CD8-positive, alpha-beta memory T cell (primary cell): ENCODE results near the gene MAGEB6. TPM values are rescaled to one million over a fixed set of nuclear protein-coding genes. Genes with fewer than 3 reads are reported as not detected.
"Not testable (repeated sequence)": the region's sequence is repeated elsewhere in the genome, so short reads cannot be mapped to it uniquely, and the experiment has no call there.

ENCODE experiments used
- CTCF ChIA-PET: fragments of 350-600 bp; sonication (Branson Sonifier 250); formaldehyde crosslinking; loops from one replicate; lab custom pipeline; 2021; ENCODE audit warnings: antibody characterized with exemption; lab: Charles Lee
- POLR2A ChIA-PET: fragments of 350-600 bp; sonication (Branson Sonifier 250); formaldehyde crosslinking; loops from one replicate; lab custom pipeline; 2021; ENCODE audit warnings: antibody characterized with exemption; lab: Charles Lee
- DNase-seq, 5 donors: peaks; one replicate each; pipeline versions ENCODE4 v3.0.0 to v3.0.0-alpha.2; 2020 to 2022; ENCODE audit warnings: mixed read lengths in 1 of 5
- H3K27ac ChIP-seq: one replicate; pipeline ENCODE4 v1.7.0; 2013; ENCODE audit warnings: low read depth, mild to moderate bottlenecking, low read length, moderate library complexity
- H3K27me3 ChIP-seq: 2 replicates; pipeline ENCODE4 v1.7.0; 2013; ENCODE audit warnings: low read length, mild to moderate bottlenecking; ENCODE audit not compliant: insufficient read depth, poor library complexity, severe bottlenecking
- H3K36me3 ChIP-seq: 2 replicates; pipeline ENCODE4 v1.7.0; 2013; ENCODE audit warnings: mild to moderate bottlenecking, low read length, moderate library complexity; ENCODE audit not compliant: insufficient read depth
- H3K4me1 ChIP-seq: 2 replicates; pipeline ENCODE4 v1.7.0; 2013; ENCODE audit warnings: mild to moderate bottlenecking, low read length, moderate library complexity; ENCODE audit not compliant: insufficient read depth
- H3K4me3 ChIP-seq: 2 replicates; pipeline ENCODE4 v1.7.0; 2013; ENCODE audit warnings: mild to moderate bottlenecking, low read length
- H3K9me3 ChIP-seq: 2 replicates; pipeline ENCODE4 v1.7.0; 2013; ENCODE audit warnings: mild to moderate bottlenecking, low read length
- H3K27ac Mint-ChIP-seq, 8 donors: one replicate each; pipeline ENCODE4 v1.8.0; 2020 to 2021; ENCODE audit warnings: mixed read lengths in 8 of 8, mild to moderate bottlenecking in 6 of 8, inconsistent platforms in 3 of 8, moderate library complexity in 3 of 8
- H3K27me3 Mint-ChIP-seq, 2 donors: one replicate each; pipeline ENCODE4 v1.8.0; 2020 to 2021; ENCODE audit warnings: mixed read lengths in 2 of 2, mild to moderate bottlenecking in 1 of 2, moderate library complexity in 1 of 2
- H3K36me3 Mint-ChIP-seq, 3 donors: one replicate each; pipeline ENCODE4 v1.8.0; 2020 to 2021; ENCODE audit warnings: mixed read lengths in 3 of 3, inconsistent platforms in 1 of 3, mild to moderate bottlenecking in 1 of 3
- H3K4me1 Mint-ChIP-seq, 3 donors: one replicate each; pipeline ENCODE4 v1.8.0; 2020 to 2021; ENCODE audit warnings: mixed read lengths in 3 of 3, inconsistent platforms in 1 of 3, mild to moderate bottlenecking in 1 of 3
- H3K4me3 Mint-ChIP-seq, 7 donors: one replicate each; pipeline ENCODE4 v1.8.0; 2020 to 2021; ENCODE audit warnings: mixed read lengths in 7 of 7, mild to moderate bottlenecking in 6 of 7, moderate library complexity in 4 of 7, inconsistent platforms in 2 of 7
- H3K9me3 Mint-ChIP-seq, 5 donors: one replicate each; pipeline ENCODE4 v1.8.0; 2020 to 2022; ENCODE audit warnings: mixed read lengths in 5 of 5, mild to moderate bottlenecking in 3 of 5, moderate library complexity in 2 of 5, inconsistent platforms in 1 of 5
- polyA plus RNA-seq: library from polyadenylated mRNA; unstranded; fragments of 300-500 nt; fragmentation: Illumina TruSeq; gene quantifications from one replicate; pipeline ENCODE4 v1.2.3, GENCODE V29; 2021
- total RNA-seq, 2 experiments: library from RNA; stranded (reverse); gene quantifications; one replicate each; pipeline ENCODE4 v1.2.3, GENCODE V29; 2021

Gene MAGEB6, protein sequence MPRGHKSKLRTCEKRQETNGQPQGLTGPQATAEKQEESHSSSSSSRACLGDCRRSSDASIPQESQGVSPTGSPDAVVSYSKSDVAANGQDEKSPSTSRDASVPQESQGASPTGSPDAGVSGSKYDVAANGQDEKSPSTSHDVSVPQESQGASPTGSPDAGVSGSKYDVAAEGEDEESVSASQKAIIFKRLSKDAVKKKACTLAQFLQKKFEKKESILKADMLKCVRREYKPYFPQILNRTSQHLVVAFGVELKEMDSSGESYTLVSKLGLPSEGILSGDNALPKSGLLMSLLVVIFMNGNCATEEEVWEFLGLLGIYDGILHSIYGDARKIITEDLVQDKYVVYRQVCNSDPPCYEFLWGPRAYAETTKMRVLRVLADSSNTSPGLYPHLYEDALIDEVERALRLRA
- total RNA-seq (not detected), polyA plus RNA-seq (not detected)

DNA sequence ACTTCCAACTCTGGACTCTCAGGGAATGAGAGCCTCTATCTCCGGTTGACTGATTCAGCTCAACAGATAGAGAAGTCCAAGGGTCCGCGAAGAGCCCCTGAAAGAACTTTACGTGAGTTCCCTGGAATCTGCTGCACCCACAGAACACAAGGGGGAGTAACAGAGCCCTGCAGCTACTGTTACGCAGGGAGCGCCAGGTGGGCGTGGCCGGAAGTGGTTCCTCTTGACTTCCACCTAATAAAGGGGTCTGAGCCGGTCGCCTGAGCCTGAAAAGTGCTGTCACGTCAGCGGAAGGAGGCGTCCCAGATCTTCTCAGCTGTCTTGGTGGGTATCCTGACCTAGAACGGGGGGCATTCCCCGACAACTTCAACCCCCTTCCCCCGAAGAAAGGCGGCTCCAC, at the start of gene MAGEB6:
Gene MAGEB6 (plus strand): TSS at position 237 of the 400 bp plus-strand sequence. CDS start 1,407 bp downstream, outside the sequence.
- Histone ChIP-seq H3K4me1 (no peaks in the 10 kb centered on the region), H3K4me3 (no peak within 1 kb of the TSS), H3K36me3 (no peaks in the 10 kb centered on the region), H3K27me3 (no peaks in the 10 kb centered on the region), H3K9me3 (no peaks in the 10 kb centered on the region), H3K27ac (no peak within 1 kb of the TSS)
- H3K36me3 Mint-ChIP-seq: no peaks in the 10 kb centered on the region
- ChIA-PET CTCF (no interaction called here), POLR2A (no interaction called here)
- no peak for DNase-seq
- H3K27me3 Mint-ChIP-seq: no peaks in the 10 kb centered on the region
- H3K27ac Mint-ChIP-seq: no peak within 1 kb of the TSS
- no peak within 1 kb of the TSS for H3K4me3 Mint-ChIP-seq
- H3K9me3 Mint-ChIP-seq: peaks cover 0 to 7% (median 3%) of the 10 kb centered on the region in 5 donors
- no peaks in the 10 kb centered on the region for H3K4me1 Mint-ChIP-seq

DNA sequence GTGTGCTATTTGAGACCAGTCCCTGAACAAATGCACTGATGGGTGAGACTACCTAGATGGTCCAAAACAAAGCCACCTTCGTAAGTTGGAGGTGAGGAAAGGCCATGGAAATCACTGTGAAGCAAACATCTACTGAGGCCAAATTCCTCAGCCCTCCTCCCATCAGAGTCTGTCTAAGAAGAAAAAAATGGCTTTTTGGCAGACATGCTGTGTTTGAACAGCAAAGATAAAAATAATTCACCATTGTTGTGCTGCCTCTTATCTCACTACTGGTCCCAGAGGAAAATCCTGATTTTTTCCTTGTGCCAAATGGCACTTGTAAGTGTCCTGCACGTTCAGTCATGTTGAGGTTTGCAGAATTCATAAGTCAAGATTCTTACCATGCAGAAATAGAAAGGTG, 46.2 kb upstream of the MAGEB6 start:
- Histone ChIP-seq H3K9me3 (no peaks in the 10 kb centered on the region), H3K4me3 (no peak overlapping the region), H3K4me1 (no peaks in the 10 kb centered on the region), H3K27ac (no peak overlapping the region), H3K27me3 (no peaks in the 10 kb centered on the region), H3K36me3 (no peaks in the 10 kb centered on the region)
- ChIA-PET CTCF (no interaction called here), POLR2A (no interaction called here)
- Mint-ChIP-seq H3K27me3 (no peaks in the 10 kb centered on the region), H3K4me1 (no peaks in the 10 kb centered on the region), H3K9me3 (peaks cover 0 to 6% (median 4%) of the 10 kb centered on the region in 5 donors), H3K4me3 (no peak overlapping the region), H3K36me3 (no peaks in the 10 kb centered on the region), H3K27ac (no peak overlapping the region)
- no peak for DNase-seq

DNA sequence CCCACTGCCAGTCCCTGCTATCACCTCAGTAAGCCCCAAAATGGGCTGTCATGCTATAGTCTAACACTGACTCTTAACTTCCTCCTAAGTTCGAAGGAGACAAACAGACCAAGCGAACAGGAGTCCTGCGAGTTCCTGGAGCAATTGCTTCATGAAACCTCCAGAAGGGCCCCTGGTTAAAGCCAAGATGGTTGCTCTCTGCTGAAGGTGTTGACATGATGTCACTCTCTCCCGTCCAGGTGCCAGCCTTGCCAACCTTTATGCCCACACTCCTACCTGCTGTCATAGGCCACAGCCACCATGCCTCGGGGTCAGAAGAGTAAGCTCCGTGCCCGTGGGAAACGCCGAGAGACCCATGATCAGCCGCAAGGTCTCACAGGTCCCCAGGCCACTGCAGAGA, 31.9 kb upstream of the MAGEB6 start, which contains the start of gene MAGEB6B:
Gene MAGEB6B (plus strand): TSS at position 301 of the 400 bp plus-strand sequence. CDS start 0 bp downstream, at position 301.
- no peak within 1 kb of the TSS for H3K4me3 ChIP-seq
- POLR2A ChIA-PET: no interaction called here
- Mint-ChIP-seq H3K4me1 (no peaks in the 10 kb centered on the region), H3K27me3 (peaks cover 0 to 3% of the 10 kb centered on the region in 2 donors), H3K27ac (no peak within 1 kb of the TSS), H3K4me3 (no peak within 1 kb of the TSS), H3K9me3 (peaks cover 0 to 7% (median 3%) of the 10 kb centered on the region in 5 donors), H3K36me3 (no peaks in the 10 kb centered on the region)
- CTCF ChIA-PET: no interaction called here
- no peaks in the 10 kb centered on the region for H3K9me3 ChIP-seq
- no peaks in the 10 kb centered on the region for H3K27me3 ChIP-seq
- H3K36me3 ChIP-seq: no peaks in the 10 kb centered on the region
- no peaks in the 10 kb centered on the region for H3K4me1 ChIP-seq
- no peak within 1 kb of the TSS for H3K27ac ChIP-seq
- DNase-seq: no peak

DNA sequence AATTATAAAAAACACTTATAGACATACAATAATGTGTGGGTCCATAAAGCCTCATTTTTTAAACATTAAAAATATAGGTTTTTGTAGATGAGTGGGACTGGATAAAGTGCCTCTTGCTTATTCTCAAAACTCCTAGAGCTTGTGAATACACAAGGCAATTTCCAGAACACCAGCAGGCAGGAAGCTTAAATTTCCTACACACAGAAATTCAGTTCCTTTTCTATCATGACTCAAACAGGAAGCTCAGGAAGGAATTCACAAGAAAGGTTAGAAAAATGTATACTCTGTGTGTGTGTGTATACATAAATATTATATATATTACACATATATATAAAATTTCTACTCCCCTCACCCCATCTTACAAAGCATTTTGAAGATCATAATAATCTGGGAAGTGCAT, 11.3 kb downstream of the MAGEB6 start:
- Mint-ChIP-seq H3K27me3 (peaks cover 0 to 3% of the 10 kb centered on the region in 2 donors), H3K9me3 (peaks cover 0 to 6% (median under 1%) of the 10 kb centered on the region in 5 donors), H3K4me3 (no peak overlapping the region), H3K4me1 (no peaks in the 10 kb centered on the region), H3K36me3 (no peaks in the 10 kb centered on the region), H3K27ac (no peak overlapping the region)
- ChIA-PET POLR2A (no interaction called here), CTCF (no interaction called here)
- H3K36me3 ChIP-seq: no peaks in the 10 kb centered on the region
- H3K9me3 ChIP-seq: no peaks in the 10 kb centered on the region
- H3K4me1 ChIP-seq: no peaks in the 10 kb centered on the region
- H3K27ac ChIP-seq: no peak overlapping the region
- no peaks in the 10 kb centered on the region for H3K27me3 ChIP-seq
- H3K4me3 ChIP-seq: no peak overlapping the region
- no peak for DNase-seq

DNA sequence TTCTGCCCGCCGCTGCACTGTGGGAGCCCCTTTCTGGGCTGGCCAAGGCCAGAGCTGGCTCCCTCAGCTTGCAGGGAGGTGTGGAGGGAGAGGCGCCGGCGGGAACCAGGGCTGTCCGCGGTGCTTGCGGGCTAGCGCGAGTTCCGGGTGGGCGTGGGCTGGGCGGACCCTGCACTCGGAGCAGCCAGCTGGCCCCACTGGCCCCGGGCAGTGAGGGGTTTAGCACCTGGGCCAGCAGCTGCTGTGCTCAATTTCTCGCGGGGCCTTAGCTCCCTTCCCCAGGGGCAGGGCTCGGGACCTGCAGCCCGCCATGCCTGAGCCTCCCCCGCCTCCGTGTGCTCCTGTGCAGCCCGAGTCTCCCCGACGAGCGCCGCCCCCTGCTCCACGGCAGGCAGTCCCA, 12.5 kb downstream of the MAGEB6 start:
- DNase-seq, H3K27me3 ChIP-seq, H3K27ac Mint-ChIP-seq, H3K4me1 Mint-ChIP-seq, H3K4me3 Mint-ChIP-seq, H3K27me3 Mint-ChIP-seq, POLR2A ChIA-PET, H3K9me3 Mint-ChIP-seq, CTCF ChIA-PET, H3K36me3 ChIP-seq, H3K27ac ChIP-seq, H3K4me3 ChIP-seq, H3K9me3 ChIP-seq, H3K4me1 ChIP-seq, H3K36me3 Mint-ChIP-seq: not testable (repeated sequence)

DNA sequence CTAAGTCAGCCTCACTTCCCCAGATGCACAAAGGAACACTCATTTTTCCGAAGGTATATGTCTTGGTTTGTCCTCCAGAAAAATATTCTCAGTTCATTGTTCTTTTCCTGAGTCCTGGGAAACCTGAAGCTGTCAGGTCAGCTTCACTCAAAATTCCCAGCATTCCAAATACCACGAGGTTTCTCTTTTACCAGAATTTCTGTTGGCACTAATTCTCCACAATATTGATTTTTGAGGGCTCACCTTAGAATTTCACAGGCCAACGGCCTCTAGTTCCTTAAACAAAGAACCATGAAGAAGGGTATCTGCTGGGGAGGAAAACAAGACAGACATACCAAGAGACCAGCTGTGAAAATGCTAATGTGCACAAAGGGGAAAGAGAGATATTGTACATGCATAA, 15.8 kb downstream of the MAGEB6 start:
- no peak for DNase-seq
- Histone ChIP-seq H3K36me3 (no peaks in the 10 kb centered on the region), H3K27me3 (no peaks in the 10 kb centered on the region), H3K9me3 (no peaks in the 10 kb centered on the region), H3K27ac (no peak overlapping the region), H3K4me3 (no peak overlapping the region), H3K4me1 (no peaks in the 10 kb centered on the region)
- Mint-ChIP-seq H3K27ac (no peak overlapping the region), H3K9me3 (peaks cover 0 to 4% (median 0%) of the 10 kb centered on the region in 5 donors), H3K4me1 (no peaks in the 10 kb centered on the region), H3K36me3 (no peaks in the 10 kb centered on the region), H3K27me3 (no peaks in the 10 kb centered on the region), H3K4me3 (no peak overlapping the region)
- CTCF ChIA-PET: no interaction called here
- POLR2A ChIA-PET: no interaction called here

DNA sequence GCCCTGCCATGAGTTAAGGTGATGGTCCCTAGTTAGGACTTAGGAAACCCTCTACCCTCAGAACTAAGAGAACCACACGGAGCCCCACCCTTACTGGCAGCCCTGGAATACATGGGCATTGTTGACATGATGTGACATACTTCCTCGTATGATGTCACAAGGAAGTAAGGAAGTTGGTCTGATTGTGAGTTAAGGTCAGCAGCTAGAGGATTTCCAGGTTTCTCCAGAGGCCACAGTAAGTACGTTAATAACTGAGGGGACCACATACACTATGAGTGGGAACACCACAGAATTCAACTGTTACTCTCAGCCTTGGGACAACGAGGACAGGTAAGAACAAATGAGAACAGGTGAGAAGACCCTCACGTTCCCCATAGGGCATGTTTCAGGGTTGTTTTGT, 23.6 kb downstream of the MAGEB6 start, which contains the start of gene MAGEB5:
Gene MAGEB5 (plus strand): TSS at position 301 of the 400 bp plus-strand sequence. CDS start 1,133 bp downstream, outside the sequence.
- ChIA-PET POLR2A (no interaction called here), CTCF (no interaction called here)
- H3K9me3 Mint-ChIP-seq: peaks cover 0 to 6% (median 5%) of the 10 kb centered on the region in 5 donors
- Histone ChIP-seq H3K27me3 (no peaks in the 10 kb centered on the region), H3K4me1 (no peaks in the 10 kb centered on the region), H3K36me3 (no peaks in the 10 kb centered on the region), H3K9me3 (no peaks in the 10 kb centered on the region), H3K27ac (no peak within 1 kb of the TSS), H3K4me3 (no peak within 1 kb of the TSS)
- H3K4me1 Mint-ChIP-seq: no peaks in the 10 kb centered on the region
- H3K27me3 Mint-ChIP-seq: peaks cover 0 to 1% of the 10 kb centered on the region in 2 donors
- no peak within 1 kb of the TSS for H3K27ac Mint-ChIP-seq
- H3K36me3 Mint-ChIP-seq: peaks cover 0 to 1% (median 0%) of the 10 kb centered on the region in 3 donors
- DNase-seq: no peak
- H3K4me3 Mint-ChIP-seq: no peak within 1 kb of the TSS

DNA sequence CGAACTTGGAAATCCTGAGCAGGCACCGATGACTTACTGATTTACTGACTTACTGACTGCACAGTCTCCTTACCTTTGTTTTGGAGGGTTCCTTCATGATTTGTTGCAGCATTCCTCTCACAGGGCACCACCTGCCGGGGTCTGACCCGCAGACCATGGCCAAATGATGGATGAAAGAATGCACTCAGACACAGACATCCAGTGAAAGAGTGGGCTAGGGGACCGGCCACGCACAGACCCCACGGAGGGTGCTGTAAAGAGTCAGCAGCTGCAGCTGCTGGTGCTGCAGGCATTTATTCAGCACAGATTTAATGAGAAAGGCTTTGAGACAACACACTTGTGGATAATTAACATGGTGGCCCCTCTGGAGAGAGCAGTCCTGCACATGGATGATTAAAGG, 27.1 kb downstream of the MAGEB6 start:
- H3K27ac ChIP-seq: no peak overlapping the region
- ChIA-PET POLR2A (no interaction called here), CTCF (no interaction called here)
- H3K9me3 ChIP-seq: no peaks in the 10 kb centered on the region
- Mint-ChIP-seq H3K36me3 (peaks cover 0 to 1% (median 0%) of the 10 kb centered on the region in 3 donors), H3K9me3 (peaks cover 0 to 7% (median 6%) of the 10 kb centered on the region in 5 donors), H3K27ac (no peak overlapping the region), H3K27me3 (peaks cover 0 to 1% of the 10 kb centered on the region in 2 donors), H3K4me1 (no peaks in the 10 kb centered on the region), H3K4me3 (no peak overlapping the region)
- no peaks in the 10 kb centered on the region for H3K4me1 ChIP-seq
- no peaks in the 10 kb centered on the region for H3K27me3 ChIP-seq
- H3K4me3 ChIP-seq: no peak overlapping the region
- no peak for DNase-seq
- H3K36me3 ChIP-seq: no peaks in the 10 kb centered on the region
